Loucy (cell line): ENCODE measurements around the gene VWA5B2.

Experiments used
- CTCF ChIP-seq: fragments of 200-600 bp; sonication (generic); conservative IDR thresholded peaks from 2 replicates; pipeline ENCODE4 v1.5.1; 2014; ENCODE audit warnings: mild to moderate bottlenecking, antibody characterized with exemption, low read length
- EZH2phosphoT487 ChIP-seq: fragments of 200-600 bp; IDR thresholded peaks from 2 replicates; pipeline ENCODE4 v1.6.1; 2018; ENCODE audit warnings: antibody characterized with exemption, mild to moderate bottlenecking, moderate library complexity, borderline replicate concordance

DNA sequence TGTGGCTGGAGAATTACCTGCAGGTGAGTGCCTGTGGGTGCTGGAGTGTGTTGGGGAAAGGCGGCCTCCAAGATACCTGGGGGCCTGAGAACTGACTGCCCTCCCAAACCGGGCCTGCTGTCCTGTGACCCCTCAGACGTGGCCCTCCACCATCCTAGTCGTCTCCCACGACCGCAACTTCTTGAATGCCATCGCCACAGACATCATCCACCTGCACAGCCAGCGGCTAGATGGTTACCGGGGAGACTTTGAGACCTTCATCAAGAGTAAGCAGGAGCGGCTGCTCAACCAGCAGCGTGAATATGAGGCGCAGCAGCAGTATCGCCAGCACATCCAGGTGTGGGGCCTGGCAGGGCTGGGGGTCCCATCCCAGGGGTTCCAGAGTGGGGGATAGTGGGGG lies 40.0 kb upstream of the VWA5B2 start:
- no peak for TF ChIP-seq CTCF
- TF ChIP-seq EZH2phosphoT487 = no peak
